GM12878 (cell line): ENCODE data around the gene EPHB1. TPM values are rescaled to one million over a fixed set of nuclear protein-coding genes. Genes with fewer than 3 reads are reported as not detected.

ENCODE experiments used
- ATAC-seq: fragments of 200-7000 bp; cut with Tn5 transposase; 3 replicates; pipeline ENCODE4 v1.9.1; 2020; ENCODE audit warnings: mild to moderate bottlenecking, moderate library complexity
- BruUV-seq: library from RNA; stranded (reverse); fragments of 400-500 nt; replicated peaks from 2 replicates; lab custom pipeline; 2021; lab: Mats Ljungman, UMichigan
- CTCF ChIA-PET: fragments of 300-600 bp; sonication (Branson Sonifier 250); formaldehyde crosslinking; extraction: SDS; loops from one replicate; lab custom pipeline; 2021; ENCODE audit warnings: inconsistent platforms; lab: Yijun Ruan, JAX
- POLR2A ChIA-PET: fragments of 350-600 bp; formaldehyde crosslinking; extraction: SDS; loops from one replicate; lab custom pipeline; 2021; ENCODE audit warnings: inconsistent platforms; lab: Charles Lee
- RAD21 ChIA-PET: fragments of 300-600 bp; sonication (Branson Sonifier 250); formaldehyde crosslinking; loops from one replicate; lab custom pipeline; 2023; ENCODE audit warnings: antibody characterized with exemption; ENCODE audit not compliant: unreplicated experiment; lab: Charles Lee
- SMC1A ChIA-PET: fragments of 300-600 bp; sonication (Branson Sonifier 250); formaldehyde crosslinking; loops from one replicate; lab custom pipeline; 2023; ENCODE audit not compliant: unreplicated experiment, uncharacterized antibody; lab: Charles Lee
- DNase-seq: peaks from one replicate; pipeline ENCODE4 v3.0.0-alpha.2; 2011; ENCODE audit warnings: low read depth, low spot score
- FAIRE-seq: peaks from 3 replicates; lab custom pipeline; 2011; peaks lifted over from hg19 to GRCh38; lab: Jason Lieb, UNC
- H2AFZ ChIP-seq: 2 replicates; pipeline ENCODE4 v1.6.0; 2011; ENCODE audit warnings: low read depth, low read length, control low read depth; ENCODE audit not compliant: control insufficient read depth
- H3K27ac ChIP-seq: 2 replicates; pipeline ENCODE4 v1.5.1; 2011; ENCODE audit warnings: control low read depth; ENCODE audit not compliant: control insufficient read depth, insufficient read depth
- H3K27me3 ChIP-seq, 2 experiments: replicated peaks in 1 of 2; 2 replicates each; pipeline versions ENCODE4 v1.6.0 to v1.6.1; 2011; ENCODE audit warnings: low read length in 1 of 2; ENCODE audit not compliant: control insufficient read depth in 2 of 2, insufficient read depth in 2 of 2
- H3K36me3 ChIP-seq, 2 experiments: 2 replicates each; pipeline ENCODE4 v1.5.1; 2011; ENCODE audit warnings: low read length in 1 of 2; ENCODE audit not compliant: control insufficient read depth in 2 of 2, insufficient read depth in 2 of 2
- H3K4me1 ChIP-seq: 2 replicates; pipeline ENCODE4 v1.6.1; 2011; ENCODE audit warnings: mild to moderate bottlenecking, low read length, moderate library complexity, mixed read lengths; ENCODE audit not compliant: control insufficient read depth, insufficient read depth
- H3K4me2 ChIP-seq: 2 replicates; pipeline ENCODE4 v1.6.0; 2011; ENCODE audit warnings: control low read depth; ENCODE audit not compliant: control insufficient read depth, insufficient read depth
- H3K4me3 ChIP-seq: fragments of 200-600 bp; sonication (generic); 2 replicates; pipeline ENCODE4 v1.5.1; 2016
- H3K79me2 ChIP-seq: 2 replicates; pipeline ENCODE4 v1.6.0; 2011; ENCODE audit warnings: low read length; ENCODE audit not compliant: control insufficient read depth, insufficient read depth
- H3K9ac ChIP-seq: 2 replicates; pipeline ENCODE4 v1.8.0; 2011; ENCODE audit warnings: low read length, control low read depth, mixed read lengths; ENCODE audit not compliant: control insufficient read depth, insufficient read depth
- H3K9me3 ChIP-seq: replicated peaks from 3 replicates; pipeline ENCODE4 v1.5.1; 2011; ENCODE audit warnings: mild to moderate bottlenecking, low read length; ENCODE audit not compliant: control insufficient read depth, insufficient read depth
- H4K20me1 ChIP-seq: 2 replicates; pipeline ENCODE4 v1.6.0; 2011; ENCODE audit not compliant: control insufficient read depth, insufficient read depth
- BACH1 ChIP-seq: fragments of 450-650 bp; IDR thresholded peaks from 2 replicates; pipeline ENCODE4 v1.6.1; 2017; ENCODE audit warnings: mild to moderate bottlenecking, borderline replicate concordance
- CEBPZ ChIP-seq: fragments of 150-350 bp; IDR thresholded peaks from 2 replicates; pipeline ENCODE4 v1.6.1; 2016; ENCODE audit warnings: low read depth, low read length
- FOXM1 ChIP-seq: IDR thresholded peaks from 2 replicates; pipeline ENCODE4 v1.6.1; 2012; ENCODE audit warnings: low read depth, mild to moderate bottlenecking, inconsistent platforms, low read length, moderate library complexity
- GATAD2B ChIP-seq: fragments of 450-650 bp; conservative IDR thresholded peaks from 2 replicates; pipeline ENCODE4 v1.6.1; 2017; ENCODE audit warnings: low read depth, mild to moderate bottlenecking, moderate library complexity
- IKZF1 ChIP-seq: fragments of 450-650 bp; conservative IDR thresholded peaks from 2 replicates; pipeline ENCODE4 v1.6.1; 2017; ENCODE audit warnings: antibody characterized with exemption, mild to moderate bottlenecking
- IRF4 ChIP-seq: IDR thresholded peaks from 2 replicates; pipeline ENCODE4 v1.6.1; 2011; ENCODE audit warnings: low read depth, low read length
- JUNB ChIP-seq: IDR thresholded peaks from 2 replicates; pipeline ENCODE4 v1.6.1; 2016; ENCODE audit warnings: antibody characterized with exemption, mild to moderate bottlenecking
- MEF2B ChIP-seq: fragments of 450-650 bp; IDR thresholded peaks from 2 replicates; pipeline ENCODE4 v1.6.1; 2018; ENCODE audit warnings: mild to moderate bottlenecking, moderate library complexity; ENCODE audit not compliant: partially characterized antibody, poor library complexity, severe bottlenecking
- NR2F1 ChIP-seq: fragments of 450-650 bp; conservative IDR thresholded peaks from 2 replicates; pipeline ENCODE4 v1.6.1; 2017; ENCODE audit warnings: mild to moderate bottlenecking
- RELB ChIP-seq: fragments of 450-650 bp; IDR thresholded peaks from 2 replicates; pipeline ENCODE4 v1.6.1; 2017; ENCODE audit warnings: low read depth, mild to moderate bottlenecking, moderate library complexity
- SMARCA5 ChIP-seq: fragments of 450-650 bp; IDR thresholded peaks from 2 replicates; pipeline ENCODE4 v1.6.1; 2017; ENCODE audit warnings: mild to moderate bottlenecking
- SPI1 ChIP-seq: IDR thresholded peaks from 2 replicates; pipeline ENCODE4 v1.6.1; 2011; ENCODE audit warnings: low read depth, mild to moderate bottlenecking, low read length, moderate library complexity, borderline replicate concordance; ENCODE audit not compliant: insufficient read depth
- TCF12 ChIP-seq: IDR thresholded peaks from 2 replicates; pipeline ENCODE4 v1.6.1; 2011; ENCODE audit warnings: low read depth, mild to moderate bottlenecking, low read length
- ZNF207 ChIP-seq: fragments of 450-650 bp; IDR thresholded peaks from 2 replicates; pipeline ENCODE4 v1.6.1; 2014; ENCODE audit warnings: antibody characterized with exemption, mild to moderate bottlenecking, borderline replicate concordance
- ZNF687 ChIP-seq: fragments of 450-650 bp; IDR thresholded peaks from 2 replicates; pipeline ENCODE4 v1.6.1; 2017; ENCODE audit warnings: mild to moderate bottlenecking, moderate library complexity
- WGBS: methylation state at CpG from one replicate; pipeline ENCODE4 v1.1.6; 2016; ENCODE audit warnings: low lambda C conversion rate; ENCODE audit not compliant: insufficient replicate concordance, insufficient coverage; ENCODE audit errors: missing lambda C conversion rate; 5-methylcytosine and 5-hydroxymethylcytosine counted together
- in situ Hi-C: fragments of 300-500 bp; cut with MboI; formaldehyde crosslinking; loops from 9 replicates; pipeline ENCODE4 v1.14.3; 2018; ENCODE audit warnings: mixed read lengths
- intact Hi-C: fragments of 100-400 bp; cut with micrococcal nuclease; formaldehyde crosslinking; loops from one replicate; pipeline ENCODE4 v1.14.2; 2022; ENCODE audit not compliant: unreplicated experiment
- polyA plus RNA-seq, 11 experiments: library from polyadenylated mRNA; depleted of rRNA in 4 of 11; unstranded in 6 of 11; stranded (reverse) in 5 of 11; fragments of >200 nt; fragmentation: Nextera tagmentation in 4 of 11; fragmentation: Illumina TruSeq in 1 of 11; extraction: Ambion mirVana in 4 of 11; extraction: Trizol in 1 of 11; gene quantifications; 1 replicate in 1 of 11; 2 replicates in 10 of 11; pipeline versions ENCODE4 v1.2.1 to v1.2.3, GENCODE V29; 2011 to 2016; ENCODE audit warnings: inconsistent platforms in 2 of 11, missing spikeins in 2 of 11, low read depth in 1 of 11
- total RNA-seq, 4 experiments: library from RNA; depleted of rRNA in 3 of 4; stranded (reverse); fragments of >200 nt in 3 of 4; fragmentation: Illumina TruSeq in 1 of 4; extraction: Trizol in 1 of 4; gene quantifications; 2 replicates each; pipeline versions ENCODE4 v1.2.1 to v1.2.3, GENCODE V29; 2013 to 2021

The EPHB1 gene
- total and polyA plus RNA-seq, 10 of the 15 experiments (the other 5 are each of a cell fraction or from before 2014, with no cell fraction given): 0.33 to 23.8 (median 1.2) TPM

GRCh38 chr3:134956395-134956794 lies 161.3 kb downstream of the EPHB1 start:
- no peaks in the 10 kb centered on the region for H3K9me3 ChIP-seq
- H3K4me1 ChIP-seq: peaks cover 27% of the 10 kb centered on the region
- intact Hi-C loops: no loop called here
- POLR2A ChIA-PET: interaction anchor here (0.5 to 1.6 kb wide), 4 partner anchors 9 to 1722 kb away, joined by 3 to 7 read pairs (median 4); no protein-coding TSS in a partner anchor
- ATAC-seq (peak; percentile 85), DNase-seq (peak; percentile 76), FAIRE-seq (peak; percentile 47)
- 0% methylated on average over 2 of the region's 2 CpGs for WGBS
- in situ Hi-C loops: no loop called here
- CTCF ChIA-PET: interaction anchor here (0.7 to 1.9 kb wide), 6 partner anchors 18 to 276 kb away, joined by 3 to 5 read pairs (median 4); partner anchors contain the start of gene EPHB1
- no peak overlapping the region; the same call in 1 of the 2 replicates for H3K9ac ChIP-seq
- no peaks in the 10 kb centered on the region for H4K20me1 ChIP-seq
- SMC1A ChIA-PET: interaction anchor here (0.6 to 4.6 kb wide), 14 partner anchors 9 to 160 kb away, joined by 3 to 35 read pairs (median 4); no protein-coding TSS in a partner anchor
- peaks cover 0 to 8% of the 10 kb centered on the region in 2 experiments; a peak in 3 of 4 replicates for H3K36me3 ChIP-seq
- H3K27me3 ChIP-seq: no peaks in the 10 kb centered on the region
- H2AFZ ChIP-seq: peak overlapping the region; percentile 16; the same call in 1 of the 2 replicates
- RAD21 ChIA-PET: interaction anchor here (0.8 to 3.7 kb wide), 11 partner anchors 9 to 354 kb away, joined by 3 to 36 read pairs (median 4); partner anchors contain the start of gene EPHB1
- no peak overlapping the region for H3K4me2 ChIP-seq
- no TSS peak for BruUV-seq
- peak overlapping the region; percentile 73 for H3K27ac ChIP-seq
- H3K79me2 ChIP-seq: no peaks in the 10 kb centered on the region
- H3K4me3 ChIP-seq: no peak overlapping the region
- TF ChIP-seq IRF4: 0 out of 2 replicates have a peak, but pooled peaks have one; percentile 7
- no peak for TF ChIP-seq ZNF207
- no peak for TF ChIP-seq GATAD2B
- peak; percentile 73; the same call in 1 of the 2 replicates for TF ChIP-seq SPI1
- no peak for TF ChIP-seq CEBPZ
- TF ChIP-seq TCF12: peak; percentile 49
- no peak for TF ChIP-seq BACH1
- TF ChIP-seq FOXM1: no peak
- TF ChIP-seq IKZF1: 0 out of 2 replicates have a peak, but pooled peaks have one; percentile 9
- peak; percentile 65; the same call in 1 of the 2 replicates for TF ChIP-seq RELB
- TF ChIP-seq NR2F1: 0 out of 2 replicates have a peak, but pooled peaks have one; percentile 25
- TF ChIP-seq JUNB: no peak
- TF ChIP-seq SMARCA5: 0 out of 2 replicates have a peak, but pooled peaks have one; percentile 24
- peak; percentile 13 for TF ChIP-seq MEF2B
- TF ChIP-seq ZNF687: peak; percentile 47
